ENCODE results near the gene FMNL1.

GRCh38 chr17:45283711-45284110 is 62.0 kb downstream of the FMNL1 start:
- TF ChIP-seq, protein P1, sequence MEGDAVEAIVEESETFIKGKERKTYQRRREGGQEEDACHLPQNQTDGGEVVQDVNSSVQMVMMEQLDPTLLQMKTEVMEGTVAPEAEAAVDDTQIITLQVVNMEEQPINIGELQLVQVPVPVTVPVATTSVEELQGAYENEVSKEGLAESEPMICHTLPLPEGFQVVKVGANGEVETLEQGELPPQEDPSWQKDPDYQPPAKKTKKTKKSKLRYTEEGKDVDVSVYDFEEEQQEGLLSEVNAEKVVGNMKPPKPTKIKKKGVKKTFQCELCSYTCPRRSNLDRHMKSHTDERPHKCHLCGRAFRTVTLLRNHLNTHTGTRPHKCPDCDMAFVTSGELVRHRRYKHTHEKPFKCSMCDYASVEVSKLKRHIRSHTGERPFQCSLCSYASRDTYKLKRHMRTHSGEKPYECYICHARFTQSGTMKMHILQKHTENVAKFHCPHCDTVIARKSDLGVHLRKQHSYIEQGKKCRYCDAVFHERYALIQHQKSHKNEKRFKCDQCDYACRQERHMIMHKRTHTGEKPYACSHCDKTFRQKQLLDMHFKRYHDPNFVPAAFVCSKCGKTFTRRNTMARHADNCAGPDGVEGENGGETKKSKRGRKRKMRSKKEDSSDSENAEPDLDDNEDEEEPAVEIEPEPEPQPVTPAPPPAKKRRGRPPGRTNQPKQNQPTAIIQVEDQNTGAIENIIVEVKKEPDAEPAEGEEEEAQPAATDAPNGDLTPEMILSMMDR (IDR thresholded peaks at IDR 0.05) = no peak
- TF ChIP-seq POLR2A (IDR thresholded peaks at IDR 0.05) (no peak), EP300 (IDR thresholded peaks at IDR 0.05) (no peak)
